GM12891 (cell line): Measurements from ENCODE around the gene PLCD4. TPM values are rescaled to one million over a fixed set of nuclear protein-coding genes. Genes with fewer than 3 reads are reported as not detected.

Source experiments
- DNase-seq: peaks from one replicate; pipeline ENCODE4 v3.0.0; 2011; ENCODE audit warnings: low spot score; ENCODE audit not compliant: insufficient read length
- FAIRE-seq: peaks from 2 replicates; lab custom pipeline; 2011; peaks lifted over from hg19 to GRCh38; lab: Jason Lieb, UNC
- PAX5 ChIP-seq: IDR thresholded peaks from 2 replicates; pipeline ENCODE4 v1.6.1; 2011; ENCODE audit warnings: low read length, moderate library complexity, mild to moderate bottlenecking; ENCODE audit not compliant: insufficient read depth, severe bottlenecking
- POLR2A ChIP-seq: IDR thresholded peaks from 2 replicates; pipeline ENCODE4 v1.6.1; 2011; ENCODE audit warnings: low read depth, low read length, control low read depth
- POLR2AphosphoS5 ChIP-seq: IDR thresholded peaks from 2 replicates; pipeline ENCODE4 v1.6.1; 2011; ENCODE audit warnings: low read depth, low read length, control low read depth
- POU2F2 ChIP-seq: IDR thresholded peaks from 2 replicates; pipeline ENCODE4 v1.6.1; 2011; ENCODE audit warnings: low read depth, mild to moderate bottlenecking, control low read depth, low read length, moderate library complexity
- SPI1 ChIP-seq: IDR thresholded peaks from 2 replicates; pipeline ENCODE4 v1.6.1; 2011; ENCODE audit warnings: low read depth, low read length, control low read depth
- TAF1 ChIP-seq: IDR thresholded peaks from 2 replicates; pipeline ENCODE4 v1.6.1; 2011; ENCODE audit warnings: low read depth, low read length, control low read depth
- polyA plus RNA-seq: library from polyadenylated mRNA; unstranded; fragments of >200 nt; gene quantifications from one replicate; pipeline ENCODE4 v1.2.1, GENCODE V29; 2012; ENCODE audit warnings: low read depth, missing spikeins, inconsistent platforms; ENCODE audit not compliant: missing spikeins

The PLCD4 gene
- 0.60 TPM for polyA plus RNA-seq

DNA sequence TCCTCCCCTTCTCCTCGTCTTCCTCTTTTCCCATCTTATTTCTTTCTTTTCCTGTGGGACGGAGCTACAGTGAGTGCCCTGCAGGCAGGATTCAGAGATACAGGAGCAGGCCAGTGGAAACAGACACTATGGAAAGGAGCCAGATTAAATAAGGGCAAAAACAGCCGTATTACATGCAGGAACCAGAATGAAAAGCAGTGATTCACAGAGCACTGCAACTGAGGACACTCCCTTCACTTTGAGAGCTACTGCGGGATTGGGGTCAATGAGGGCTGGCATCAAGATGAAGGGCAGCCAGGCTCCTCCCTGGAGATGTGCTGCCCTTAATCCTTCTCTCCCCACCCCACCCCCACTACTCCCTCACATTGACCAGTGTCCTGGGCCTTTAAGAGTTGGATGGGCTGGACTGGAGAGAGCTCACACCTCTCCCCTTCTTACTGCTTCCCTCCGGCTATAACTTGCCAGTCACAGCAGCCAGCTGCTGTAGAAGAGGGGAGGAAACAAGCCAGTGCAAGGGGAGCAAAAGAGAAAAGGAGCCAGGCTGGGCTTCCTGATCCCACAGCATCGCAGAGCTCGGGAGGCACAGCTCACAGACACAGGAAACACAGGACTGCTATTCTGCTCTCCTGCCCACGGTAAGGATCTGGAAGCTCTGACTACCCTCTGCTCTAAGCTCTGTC is at the start of gene PLCD4:
TSS of gene PLCD4 (plus strand) at position 464 of the 680 bp plus-strand sequence. CDS start 7,841 bp downstream, outside the sequence.
- TF ChIP-seq POLR2A = no peak
- TF ChIP-seq POLR2AphosphoS5 = no peak
- TF ChIP-seq POU2F2 = no peak
- no peak for TF ChIP-seq SPI1
- TF ChIP-seq TAF1 = no peak
- no peak for TF ChIP-seq PAX5
- no peak for FAIRE-seq
- DNase-seq = no peak

DNA sequence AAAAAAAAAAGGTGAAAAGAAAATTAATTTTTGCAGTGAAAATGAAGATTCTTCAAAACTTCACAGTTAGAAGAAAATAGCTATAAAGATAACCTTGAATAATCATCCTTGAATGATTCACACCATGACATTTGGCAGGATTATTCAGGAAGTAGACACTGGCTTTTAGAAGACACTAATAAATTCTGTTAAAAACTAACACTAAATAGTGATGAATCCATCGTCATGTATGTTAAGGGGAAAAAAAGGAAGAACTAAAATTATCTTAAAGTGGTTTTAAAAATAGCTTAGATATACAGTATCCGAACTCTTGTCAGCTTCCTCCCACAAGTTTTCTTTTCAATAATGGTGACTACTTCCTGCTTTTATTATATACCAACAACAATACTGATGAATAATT is 49.8 kb upstream of the PLCD4 start:
- DNase-seq (no peak), FAIRE-seq (no peak)
- no peak for TF ChIP-seq POLR2A
- TF ChIP-seq PAX5 = no peak
- TF ChIP-seq POU2F2 = no peak
- TF ChIP-seq TAF1 = no peak
- TF ChIP-seq POLR2AphosphoS5 = no peak
- TF ChIP-seq SPI1 = no peak

DNA sequence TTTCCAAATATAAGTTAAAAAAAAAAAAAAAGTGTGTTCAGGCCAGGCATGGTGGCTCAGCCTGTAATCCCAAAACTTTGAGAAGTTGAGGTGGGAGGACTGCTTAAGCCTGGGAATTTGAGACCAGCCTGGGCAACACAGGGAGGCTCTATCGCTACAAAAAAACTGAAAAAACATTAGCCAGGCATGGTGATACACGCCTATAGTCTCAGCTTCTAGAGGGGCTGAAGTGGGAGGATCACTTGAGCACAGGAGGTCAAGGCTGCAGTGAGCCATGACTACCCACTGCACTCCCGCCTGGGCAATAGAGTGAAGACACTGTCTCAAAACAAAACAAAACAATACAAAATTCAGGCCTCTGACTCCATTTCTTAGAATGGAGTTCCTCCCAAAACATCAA is 48.7 kb upstream of the PLCD4 start:
- DNase-seq (no peak), FAIRE-seq (peak; percentile 35)
- no peak for TF ChIP-seq PAX5
- TF ChIP-seq POLR2AphosphoS5 = no peak
- no peak for TF ChIP-seq POU2F2
- no peak for TF ChIP-seq TAF1
- TF ChIP-seq SPI1 = no peak
- no peak for TF ChIP-seq POLR2A

DNA sequence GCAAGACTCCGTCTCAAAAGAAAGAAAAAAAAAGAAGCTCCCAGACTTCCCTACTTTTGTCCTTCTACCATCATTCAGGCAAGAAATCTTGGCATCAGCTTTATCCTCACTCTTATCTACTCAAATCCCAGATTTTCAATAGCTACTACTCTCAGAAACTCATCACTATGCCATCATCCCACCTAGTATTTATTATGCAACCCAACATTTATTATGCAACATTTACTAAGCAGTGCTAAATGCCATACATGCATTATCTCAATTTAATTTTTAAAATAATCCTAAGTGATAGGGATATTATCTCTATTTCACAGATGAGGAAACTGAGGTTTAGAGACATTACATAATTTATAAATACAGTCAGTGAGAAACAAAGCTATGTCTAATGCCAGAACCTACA is 43.6 kb upstream of the PLCD4 start:
- FAIRE-seq (no peak), DNase-seq (no peak)
- TF ChIP-seq SPI1 (no peak), TAF1 (no peak), POLR2A (no peak), PAX5 (no peak), POLR2AphosphoS5 (no peak), POU2F2 (no peak)

DNA sequence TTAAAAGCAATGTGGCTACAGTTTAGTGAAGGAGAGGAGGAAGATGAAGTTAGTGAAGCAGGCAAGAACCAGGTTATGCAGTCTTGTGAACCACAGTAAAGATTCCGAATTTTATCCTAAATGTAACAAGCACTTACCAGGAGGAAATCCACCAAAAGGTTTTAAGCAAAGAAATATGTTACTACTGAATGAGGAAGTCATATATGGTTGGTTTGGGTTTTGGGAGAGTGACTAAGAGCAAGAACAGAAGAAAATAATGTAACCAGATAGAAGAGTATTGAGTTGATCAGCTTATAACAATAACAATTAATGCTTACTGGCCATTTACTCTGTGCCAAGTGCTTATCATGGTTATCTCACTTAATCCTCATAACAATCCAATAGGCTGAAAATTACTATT is 41.4 kb upstream of the PLCD4 start:
- peak; percentile 73 for TF ChIP-seq SPI1
- TF ChIP-seq POLR2AphosphoS5 = no peak
- no peak for TF ChIP-seq PAX5
- TF ChIP-seq TAF1 = no peak
- FAIRE-seq (no peak), DNase-seq (no peak)

DNA sequence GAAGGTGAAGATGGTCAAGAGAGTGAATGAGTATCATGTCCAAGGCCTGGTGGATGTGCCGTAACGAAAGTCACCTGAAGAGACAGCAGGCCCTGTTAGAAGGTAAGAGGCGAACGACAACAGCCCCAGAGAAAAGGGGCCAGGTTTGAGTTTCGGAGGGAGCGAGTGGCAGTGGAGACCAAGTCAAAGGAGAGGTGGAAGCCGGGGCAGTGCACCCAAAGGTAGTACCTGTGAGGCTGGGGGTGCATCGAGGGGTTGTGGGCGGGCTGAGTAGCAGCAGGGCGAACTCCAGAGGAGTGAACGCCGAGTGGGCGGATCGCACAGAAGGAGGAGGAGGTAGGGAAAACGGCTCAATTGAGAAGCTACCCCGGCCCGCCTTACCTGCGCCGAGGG is 39.9 kb upstream of the PLCD4 start:
- TF ChIP-seq POLR2AphosphoS5 (no peak), SPI1 (no peak), TAF1 (no peak), POU2F2 (no peak), PAX5 (no peak), POLR2A (no peak; the same call in 1 of the 2 replicates)
- FAIRE-seq (no peak), DNase-seq (peak; percentile 25)

DNA sequence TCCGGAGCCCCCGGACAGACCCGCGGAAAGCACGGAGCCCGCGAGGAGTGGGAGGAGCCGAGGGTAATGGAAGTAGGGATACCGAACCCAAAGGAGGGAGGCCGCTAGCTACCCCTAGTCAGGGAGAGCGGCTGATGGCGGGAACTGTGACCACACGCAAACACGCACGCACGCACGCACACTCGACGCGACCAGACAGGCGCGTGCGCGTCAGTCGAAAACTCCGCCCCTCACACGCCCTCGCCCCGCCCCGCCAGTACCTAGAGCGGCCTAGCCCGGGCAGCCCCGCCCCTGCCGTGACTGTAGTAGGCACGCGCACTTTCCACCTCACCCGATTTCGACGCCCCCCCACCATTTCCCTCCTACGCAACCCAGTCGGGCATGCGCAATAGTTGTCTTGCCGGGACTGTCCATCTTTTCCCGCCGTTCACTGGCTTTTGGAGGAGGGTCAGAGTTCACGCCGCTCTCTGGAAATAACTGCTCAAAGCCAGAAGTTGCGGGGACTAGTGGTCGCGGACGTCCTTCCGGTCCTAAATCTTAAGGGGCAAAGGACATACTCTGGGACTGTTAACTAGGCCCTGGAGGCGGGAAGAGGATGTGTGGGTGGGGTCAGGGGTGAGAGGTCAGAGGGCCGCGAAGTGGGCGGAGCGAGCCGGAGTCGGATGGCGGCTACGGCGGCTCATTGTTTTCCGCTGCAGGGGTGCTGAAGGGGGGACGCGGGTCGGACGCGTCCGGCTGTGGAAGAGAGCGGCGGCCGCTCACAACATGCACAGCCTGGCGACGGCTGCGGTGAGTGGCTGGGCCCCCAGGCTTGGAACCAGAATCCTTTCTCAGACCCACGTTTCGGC is 39.3 kb upstream of the PLCD4 start, which contains the start of the genes CNOT9 and USP37:
TSS of gene CNOT9 (plus strand) at position 650 of the 848 bp plus-strand sequence. CDS start at position 766, 116 bp downstream.
TSS of gene USP37 (minus strand) at position 162 of the 848 bp plus-strand sequence. CDS start 9,698 bp downstream, outside the sequence.
- FAIRE-seq = peak; percentile 99
- TF ChIP-seq SPI1 = no peak
- TF ChIP-seq POLR2AphosphoS5 = peak; percentile 82
- peak; percentile 82 for TF ChIP-seq POLR2A
- no peak; the same call in 1 of the 2 replicates for TF ChIP-seq POU2F2
- TF ChIP-seq TAF1 = peak; percentile 81
- TF ChIP-seq PAX5 = no peak
- peak; percentile 84 for DNase-seq

DNA sequence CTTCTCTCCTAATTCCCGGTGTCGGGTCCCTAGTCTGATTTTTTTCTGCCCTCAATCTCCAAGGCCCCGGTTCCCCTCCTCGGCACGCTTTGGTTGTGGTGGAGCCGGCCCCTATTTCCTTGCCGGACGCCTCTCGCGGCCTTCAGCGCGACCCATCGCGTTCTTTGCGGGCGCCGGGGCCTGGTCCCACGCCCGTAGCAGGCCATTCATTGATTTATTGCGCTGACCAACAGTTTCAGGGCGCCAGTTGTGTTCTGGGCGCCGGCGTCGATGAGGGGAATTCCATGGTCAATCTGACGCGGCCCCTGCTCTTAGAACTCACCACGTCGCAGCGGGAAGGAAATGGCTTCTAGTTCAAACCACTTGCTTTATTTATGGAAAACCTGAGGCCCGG is 38.7 kb upstream of the PLCD4 start:
- TF ChIP-seq POU2F2 (no peak), SPI1 (no peak), POLR2AphosphoS5 (no peak), TAF1 (peak; percentile 49; the same call in 1 of the 2 replicates), POLR2A (no peak), PAX5 (no peak)
- FAIRE-seq (no peak), DNase-seq (peak; percentile 11)

DNA sequence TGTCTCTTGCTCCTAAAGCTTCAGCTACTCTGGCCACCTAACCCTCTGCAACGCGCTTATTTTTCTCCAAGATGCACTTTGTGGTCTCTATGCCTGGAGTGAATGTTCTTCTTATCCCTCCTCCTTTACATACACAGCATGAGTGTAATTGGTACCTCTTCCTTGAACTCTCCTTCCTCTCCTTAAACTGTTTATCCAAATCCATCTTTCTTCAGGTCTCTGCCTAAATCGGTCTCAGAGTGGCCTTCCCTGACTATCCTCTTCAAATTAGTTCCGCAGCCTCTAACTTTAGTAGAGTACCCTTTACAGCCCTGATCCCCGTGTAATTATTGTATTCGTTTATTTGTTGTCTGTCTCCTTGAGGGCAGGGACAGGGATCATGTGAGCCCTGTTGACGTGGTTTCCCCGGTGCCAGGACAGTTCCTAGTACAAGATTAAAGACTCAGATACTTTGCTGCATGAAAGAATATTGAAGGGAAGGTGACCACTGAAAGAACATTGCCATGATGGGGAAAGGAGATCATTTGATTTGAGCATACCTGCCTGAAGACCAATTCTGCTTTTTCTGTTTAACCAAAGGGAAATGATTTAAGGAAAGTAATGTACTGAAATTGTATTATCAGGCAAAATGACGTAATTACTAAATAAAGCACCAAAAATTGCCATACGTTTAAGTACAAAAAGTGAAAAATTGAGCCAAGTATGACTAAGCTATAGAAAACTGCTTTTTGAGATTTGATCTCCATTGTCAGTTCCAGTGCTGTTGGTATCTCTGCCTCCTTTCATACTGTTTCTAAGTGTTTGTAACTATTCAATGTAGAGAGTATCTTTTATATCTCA is 37.8 kb upstream of the PLCD4 start:
- DNase-seq (no peak), FAIRE-seq (peak; percentile 83)
- TF ChIP-seq POU2F2 (no peak), PAX5 (no peak), POLR2AphosphoS5 (no peak), TAF1 (no peak), SPI1 (0 out of 2 replicates have a peak, but pooled peaks have one; percentile 5)
